Measurements from ENCODE around the gene NPRL2.

Gene NPRL2

DNA sequence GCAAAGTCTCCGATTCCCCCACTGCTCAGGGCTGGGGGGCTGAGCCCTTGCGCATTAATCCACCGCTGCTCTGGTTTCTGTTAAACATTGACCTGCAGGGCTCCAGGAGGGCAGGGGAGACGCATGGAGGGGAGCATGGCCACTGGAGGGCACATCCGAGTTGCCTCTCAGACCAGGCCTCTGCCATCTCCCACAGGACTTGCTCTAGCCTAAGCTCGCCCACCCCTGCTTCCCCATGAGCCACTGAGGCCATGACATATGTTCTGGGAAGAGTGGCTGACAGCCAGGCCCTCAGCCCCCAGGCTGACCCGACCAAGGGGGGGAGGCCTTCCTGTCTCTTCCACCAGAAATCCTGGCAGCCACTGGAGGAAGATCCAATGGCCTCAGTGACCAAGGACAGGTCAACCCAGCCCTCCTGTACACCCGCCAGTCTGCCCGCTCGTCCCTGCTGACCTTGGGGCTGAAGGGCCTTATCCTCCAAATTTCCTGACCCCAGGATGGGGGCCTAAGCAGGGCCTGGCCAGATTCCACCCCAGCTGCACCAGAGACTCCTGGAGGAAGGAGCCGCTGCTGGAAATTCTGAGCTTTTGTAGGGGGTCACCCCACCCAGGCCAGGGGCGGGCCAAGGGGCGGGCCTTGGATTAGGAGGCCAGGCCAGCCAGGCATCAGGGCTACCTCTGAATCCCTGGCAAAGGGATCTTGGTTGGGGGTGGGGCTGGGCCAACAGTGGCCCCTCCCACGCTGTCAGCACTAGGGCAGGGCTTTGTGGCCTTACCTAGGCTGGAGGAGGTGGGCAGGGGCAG, 47.4 kb downstream of the NPRL2 start, which contains the start of gene HYAL1:
Gene HYAL1 (minus strand): TSS at position 562 of the 803 bp plus-strand sequence. CDS start 618 bp downstream, outside the sequence.
- DNase-seq = no peak

DNA sequence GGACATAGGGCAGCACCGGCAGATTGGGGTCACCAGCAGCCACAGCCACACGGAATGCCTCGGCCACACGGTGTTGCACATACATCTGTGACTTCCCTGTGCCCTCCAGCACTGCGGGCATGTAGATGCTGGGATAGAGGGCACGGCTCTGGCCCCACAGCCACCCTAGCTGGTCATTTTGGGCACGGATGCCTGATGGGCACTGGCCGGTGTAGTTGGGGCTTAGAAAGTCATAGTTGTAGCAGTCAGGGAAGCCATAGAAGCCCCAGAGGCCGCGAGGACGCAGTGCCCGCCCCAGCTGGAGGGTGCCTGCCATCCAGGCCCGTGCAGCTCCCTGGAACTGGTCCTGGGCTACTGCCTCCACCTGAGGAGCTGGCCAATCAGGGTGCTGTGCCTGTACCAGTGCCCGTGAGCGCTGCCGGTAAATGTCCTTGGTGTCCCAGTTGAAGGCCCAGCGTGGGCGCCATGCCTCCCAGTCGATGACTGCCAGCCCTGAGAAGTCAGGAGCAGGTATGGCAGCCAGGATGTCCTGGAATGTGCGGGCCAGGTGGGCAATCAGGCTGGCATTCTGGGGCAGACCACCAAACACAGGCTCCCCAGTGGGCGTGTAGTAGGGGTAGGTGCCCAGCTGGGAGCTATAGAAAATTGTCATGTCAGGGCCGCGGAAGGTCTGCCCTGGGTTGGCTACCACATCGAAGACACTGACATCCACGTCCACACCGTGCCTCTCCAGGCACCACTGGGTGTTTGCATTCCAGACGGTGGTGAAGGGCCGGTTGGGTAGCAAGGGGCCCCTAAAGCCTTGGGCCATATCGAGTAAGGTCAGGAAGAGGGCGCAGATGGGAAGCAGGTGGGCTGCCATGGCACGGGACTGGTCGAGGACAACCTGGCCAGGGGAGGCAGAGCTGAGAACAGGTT, 48.2 kb downstream of the NPRL2 start:
- no peak for DNase-seq

GRCh38 chr3:50300681-50301254, 49.8 kb downstream of the NPRL2 start:
- DNase-seq = no peak

DNA sequence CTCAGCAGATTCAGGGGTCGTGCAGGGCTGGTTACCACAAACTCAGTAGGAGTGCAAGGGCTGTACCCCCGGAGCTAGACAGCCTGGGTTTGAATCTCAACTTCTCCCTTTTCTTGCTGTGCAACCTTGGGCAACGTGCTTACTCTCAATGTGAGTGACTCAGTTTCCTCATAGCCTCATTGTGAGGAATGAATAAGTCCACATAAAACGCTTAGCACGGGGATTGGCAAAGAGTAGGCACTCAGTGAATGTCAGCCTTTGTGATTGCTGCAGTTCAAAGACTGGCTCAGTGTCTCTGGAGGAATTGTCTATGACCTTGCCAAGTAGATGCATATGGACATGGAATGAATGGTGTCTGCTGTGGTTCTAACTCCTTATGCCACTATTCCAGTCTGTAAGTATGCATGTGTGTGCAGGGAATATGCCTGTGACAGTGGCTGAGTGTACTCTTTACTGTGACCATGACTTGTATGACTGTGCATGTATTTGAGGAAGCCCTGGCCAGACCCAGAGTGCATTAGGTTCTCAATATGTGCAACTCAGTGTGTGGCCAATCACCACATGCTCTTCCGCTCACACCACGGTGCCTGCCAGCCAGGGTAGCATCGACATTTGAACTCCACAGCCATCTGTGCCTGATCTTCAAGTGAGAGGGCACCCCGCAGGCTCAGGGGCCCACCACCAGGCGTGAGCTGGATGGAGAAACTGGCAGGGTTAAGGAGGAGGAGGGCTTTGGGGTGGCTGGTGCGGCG, 50.5 kb downstream of the NPRL2 start:
- DNase-seq = no peak

GRCh38 chr3:50299638-50299928, 51.0 kb downstream of the NPRL2 start:
- DNase-seq = no peak

DNA sequence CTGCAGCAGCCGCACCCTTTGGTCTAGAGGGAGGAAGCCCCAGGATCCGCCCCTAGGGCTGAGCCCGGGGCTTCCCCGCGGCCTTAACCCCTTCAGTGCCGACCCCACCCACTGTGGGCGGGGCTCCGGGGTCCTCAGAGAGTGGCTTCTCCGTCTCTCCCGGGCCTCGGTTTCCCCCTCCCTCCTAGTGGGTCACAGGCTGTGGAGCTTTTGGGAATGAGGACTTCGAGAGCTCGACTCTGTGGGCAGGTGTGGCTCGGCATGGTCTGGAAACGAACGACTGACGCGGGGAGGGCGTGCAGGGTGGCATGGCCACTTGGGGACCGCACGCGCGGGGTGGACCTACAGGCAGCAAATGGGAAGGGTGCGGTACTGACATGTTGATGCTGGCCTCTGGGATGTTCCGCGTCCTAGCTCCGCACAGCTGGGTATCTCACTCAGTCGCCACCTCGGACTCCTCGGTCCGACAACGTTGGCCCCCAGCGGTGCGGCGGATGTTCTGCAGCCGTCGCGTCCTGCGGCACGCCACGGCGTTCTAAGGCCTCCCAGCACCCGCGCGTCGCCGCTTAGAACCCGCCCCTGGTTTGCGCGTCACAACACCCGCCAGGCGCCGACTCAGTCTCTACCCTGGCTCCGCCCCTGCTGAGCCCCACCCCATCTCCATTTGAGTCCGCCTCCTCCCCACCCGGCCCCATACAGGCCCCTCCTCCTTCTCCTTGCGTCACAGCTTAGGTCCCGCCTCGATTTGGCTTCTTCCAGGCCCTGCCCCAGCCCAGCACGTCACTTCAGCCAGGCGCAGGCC, 51.5 kb downstream of the NPRL2 start, which contains the start of the genes HYAL3 and NAA80:
Gene HYAL3 (minus strand): TSS at position 570 of the 802 bp plus-strand sequence. CDS start 3,803 bp downstream, outside the sequence.
Gene NAA80 (minus strand): TSS at position 570 of the 802 bp plus-strand sequence. CDS start 1,942 bp downstream, outside the sequence.
- peak; percentile 93 for DNase-seq

DNA sequence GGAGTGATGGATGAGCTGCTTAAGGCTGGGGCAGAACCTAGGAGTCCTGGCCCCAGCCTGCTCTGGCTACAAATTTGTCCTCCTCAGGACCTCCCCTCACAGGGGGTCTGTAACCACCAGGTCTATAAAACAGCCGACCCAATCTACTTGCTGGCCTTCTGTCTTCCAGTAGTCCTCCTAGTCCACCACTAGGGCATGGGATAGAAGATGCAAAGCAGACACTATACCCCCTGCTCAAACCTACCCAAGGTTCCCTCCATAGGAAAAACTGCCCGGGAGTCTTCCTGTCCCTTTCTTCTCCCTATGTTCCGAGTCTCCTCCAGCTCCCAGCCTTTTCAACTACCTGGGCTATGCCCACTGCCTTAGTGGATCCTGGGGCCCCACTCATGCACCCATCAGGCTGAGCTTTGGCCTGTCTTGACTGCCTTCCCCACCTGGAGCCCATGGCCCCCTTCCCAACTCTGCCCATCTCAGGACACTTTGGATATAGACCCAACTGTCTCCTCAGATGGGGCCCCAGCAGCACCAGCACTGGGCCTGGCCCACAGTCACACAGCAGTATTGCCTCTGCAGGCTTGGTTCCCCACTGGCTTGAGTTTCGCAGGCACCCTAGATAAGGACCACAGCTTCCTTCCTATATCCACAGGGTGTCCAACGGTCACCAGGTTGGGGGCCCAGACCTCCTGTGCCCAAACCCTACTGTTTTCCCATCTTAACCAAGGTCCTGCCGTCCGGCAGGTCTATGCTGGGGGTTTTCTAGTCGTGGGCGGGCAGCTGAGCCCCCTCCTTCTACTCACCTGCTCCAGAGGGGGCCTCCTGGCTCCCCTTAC, 52.5 kb downstream of the NPRL2 start:
- DNase-seq = no peak

DNA sequence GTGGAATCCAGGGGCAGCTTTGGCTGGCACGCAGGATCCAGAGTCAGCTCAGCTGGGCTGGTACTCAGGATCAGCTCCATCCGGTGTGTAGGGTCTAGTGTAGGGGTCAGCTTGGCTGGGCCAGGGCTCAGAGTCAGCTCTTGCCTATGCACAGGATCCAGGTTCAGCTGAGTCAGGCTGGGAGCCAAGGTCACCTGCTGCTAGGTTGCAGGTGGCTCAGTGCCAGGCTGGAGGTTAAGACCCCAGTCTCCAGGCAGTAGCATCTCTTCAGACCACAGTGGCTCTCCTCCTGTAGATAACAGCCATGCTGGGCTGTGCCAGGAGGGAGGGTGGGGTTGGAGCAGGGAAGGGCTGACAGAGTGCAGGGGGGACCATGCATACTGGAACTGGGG, 53.2 kb downstream of the NPRL2 start:
- DNase-seq = no peak

Data from NCI-H1105 treated with DMSO at 0.1 percent for 48 hours (cell line).